Stomach smooth muscle (tissue), 2 donors: ENCODE results near the gene WHRN.

Experiments
- H3K27ac ChIP-seq: one replicate; pipeline ENCODE4 v1.7.0; 2013; ENCODE audit warnings: mild to moderate bottlenecking, low read length, inconsistent platforms
- H3K27me3 ChIP-seq, 2 donors: one replicate each; pipeline ENCODE4 v1.7.0; 2013; ENCODE audit warnings: low read length in 2 of 2; ENCODE audit not compliant: insufficient read depth in 2 of 2, control insufficient read depth in 1 of 2
- H3K36me3 ChIP-seq, 2 donors: one replicate each; pipeline ENCODE4 v1.7.0; 2013; ENCODE audit warnings: low read length in 2 of 2; ENCODE audit not compliant: control insufficient read depth in 2 of 2, insufficient read depth in 2 of 2
- H3K4me1 ChIP-seq: one replicate; pipeline ENCODE4 v1.7.0; 2013; ENCODE audit warnings: low read length; ENCODE audit not compliant: control insufficient read depth, insufficient read depth
- H3K4me3 ChIP-seq, 2 donors: one replicate each; pipeline ENCODE4 v1.7.0; 2013; ENCODE audit warnings: low read length in 2 of 2
- H3K9ac ChIP-seq, 2 donors: one replicate each; pipeline ENCODE4 v1.7.0; 2013; ENCODE audit warnings: low read length in 2 of 2, mild to moderate bottlenecking in 1 of 2
- H3K9me3 ChIP-seq, 2 donors: one replicate each; pipeline ENCODE4 v1.7.0; 2013; ENCODE audit warnings: low read length in 2 of 2; ENCODE audit not compliant: control insufficient read depth in 2 of 2
- donor health status: healthy.
- donor health status: Pancreatic carcinoma.

WHRN gene

DNA sequence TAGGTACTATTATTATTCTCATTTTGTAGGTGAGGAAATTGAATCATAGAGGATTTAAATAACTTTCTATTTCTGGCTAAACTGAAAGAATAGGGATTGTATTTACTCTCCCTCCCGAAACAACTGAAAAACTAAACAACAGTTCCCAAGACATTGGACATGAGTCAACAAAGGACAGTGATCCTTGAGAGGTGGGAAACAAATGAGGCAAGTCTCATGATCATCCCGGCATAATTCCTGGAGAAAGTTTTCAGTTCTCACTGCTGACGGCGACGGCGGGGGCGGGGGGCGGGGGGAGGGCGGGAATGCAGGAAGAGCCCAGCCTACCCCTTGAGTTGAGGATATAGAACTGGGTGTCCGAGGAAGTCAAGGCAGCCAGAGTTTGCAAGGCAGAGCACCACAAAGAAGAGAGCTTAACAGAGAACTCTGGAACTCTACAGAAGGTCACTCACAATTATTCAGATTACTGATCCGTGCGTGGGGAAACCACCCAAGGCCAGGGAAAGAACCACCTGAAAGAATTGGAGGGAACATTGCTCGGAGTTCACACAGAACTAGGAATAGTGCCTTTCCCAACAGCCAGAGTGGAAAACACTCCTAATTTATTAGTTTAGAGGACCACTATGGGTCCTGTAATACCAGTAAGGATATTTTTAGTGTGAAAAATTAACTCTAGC lies 27.4 kb upstream of the WHRN start:
- Histone ChIP-seq H3K9ac (no peak overlapping the region), H3K27ac (no peak overlapping the region), H3K36me3 (no peaks in the 10 kb centered on the region), H3K4me3 (no peak overlapping the region), H3K27me3 (no peaks in the 10 kb centered on the region), H3K9me3 (no peaks in the 10 kb centered on the region), H3K4me1 (no peaks in the 10 kb centered on the region)

DNA sequence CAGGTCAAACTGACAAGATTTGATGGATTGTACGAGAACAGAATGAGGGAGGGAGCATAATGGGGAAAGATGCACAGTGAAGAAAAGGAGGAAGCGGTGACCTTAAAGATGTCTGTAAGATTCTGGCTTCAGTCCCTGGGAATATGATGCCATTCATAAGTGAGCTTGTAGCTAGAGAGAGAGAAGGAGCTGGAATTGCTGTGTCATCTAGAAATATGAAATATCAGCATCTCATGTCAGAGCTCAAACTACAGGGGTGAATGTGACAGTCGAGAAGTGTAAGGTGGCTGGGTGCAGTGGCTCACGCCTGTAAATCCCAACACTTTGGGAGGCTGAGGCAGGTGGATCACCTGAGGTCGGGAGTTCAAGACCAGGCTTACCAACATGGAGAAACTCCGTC lies 24.0 kb upstream of the WHRN start:
- Histone ChIP-seq H3K36me3 (no peaks in the 10 kb centered on the region), H3K9me3 (no peaks in the 10 kb centered on the region), H3K27ac (no peak overlapping the region), H3K4me1 (peaks cover 6% of the 10 kb centered on the region), H3K9ac (no peak overlapping the region), H3K27me3 (no peaks in the 10 kb centered on the region), H3K4me3 (no peak overlapping the region)

DNA sequence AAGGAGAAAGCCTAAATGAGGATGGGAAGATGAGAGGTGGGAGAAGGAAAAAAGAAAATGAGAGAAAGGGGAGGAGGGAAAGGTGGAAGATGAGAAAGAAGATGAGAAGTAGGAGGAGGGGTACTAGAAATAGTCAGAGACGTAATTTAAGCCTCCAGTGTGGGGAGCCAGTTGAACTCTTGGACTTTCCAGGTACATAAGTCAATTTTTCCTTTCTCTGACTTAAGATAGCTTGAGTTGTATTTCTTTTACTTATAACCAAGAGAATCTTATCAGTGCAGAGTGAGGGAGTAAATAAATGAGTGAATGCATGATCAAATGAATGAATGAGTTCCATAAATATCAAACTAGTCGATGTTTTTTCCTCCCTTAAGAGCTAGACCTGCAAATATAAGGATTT lies 21.5 kb upstream of the WHRN start:
- Histone ChIP-seq H3K9me3 (no peaks in the 10 kb centered on the region), H3K27me3 (no peaks in the 10 kb centered on the region), H3K36me3 (no peaks in the 10 kb centered on the region), H3K4me1 (peaks cover 11% of the 10 kb centered on the region), H3K4me3 (no peak overlapping the region), H3K27ac (no peak overlapping the region), H3K9ac (no peak overlapping the region)

DNA sequence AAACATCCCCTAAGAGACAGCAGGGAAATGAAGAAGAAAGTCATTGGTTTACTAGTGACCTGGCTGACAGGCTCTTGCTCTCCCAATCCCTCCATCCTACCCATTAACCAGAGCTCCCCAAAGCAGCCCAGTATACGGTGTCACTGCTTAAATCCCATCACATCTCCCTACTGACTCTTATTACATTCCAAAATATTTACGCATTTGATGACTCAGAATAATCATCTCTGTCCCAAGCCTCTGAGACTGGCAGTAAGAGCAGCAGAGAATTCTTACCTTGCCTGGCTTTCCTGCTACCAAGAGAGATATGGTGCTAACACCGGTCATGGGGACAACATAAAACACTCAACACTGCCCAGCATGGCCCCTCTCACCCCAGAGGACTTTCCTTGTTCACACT lies 20.2 kb upstream of the WHRN start:
- H3K9ac ChIP-seq = no peak overlapping the region
- H3K4me1 ChIP-seq = peaks cover 11% of the 10 kb centered on the region
- H3K27ac ChIP-seq = no peak overlapping the region
- H3K4me3 ChIP-seq = no peak overlapping the region
- no peaks in the 10 kb centered on the region for H3K27me3 ChIP-seq
- H3K9me3 ChIP-seq = no peaks in the 10 kb centered on the region
- H3K36me3 ChIP-seq = no peaks in the 10 kb centered on the region

DNA sequence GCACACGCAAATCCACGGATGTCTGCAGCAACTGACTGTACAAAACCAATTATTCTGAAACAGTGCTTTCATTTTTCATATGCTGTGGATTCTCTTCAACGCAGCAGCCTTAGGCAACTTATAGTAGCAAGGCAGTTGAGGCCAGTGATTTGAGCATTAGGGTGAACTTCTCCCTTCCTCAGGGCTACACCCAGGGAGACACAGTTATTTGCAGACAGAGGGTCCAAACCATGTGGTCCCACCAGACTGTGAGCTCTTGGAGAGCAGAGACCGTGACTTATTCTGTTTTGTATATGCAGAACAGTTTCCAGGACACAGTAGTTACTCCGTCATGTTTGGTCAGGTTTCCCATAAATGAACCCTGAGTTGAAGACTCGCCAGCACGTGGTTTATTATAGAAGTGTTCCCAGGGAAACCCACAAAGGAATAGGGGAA lies 19.0 kb upstream of the WHRN start:
- H3K27me3 ChIP-seq = no peaks in the 10 kb centered on the region
- H3K36me3 ChIP-seq = no peaks in the 10 kb centered on the region
- peak overlapping the region; percentile 38 to 54 for H3K4me3 ChIP-seq
- peak overlapping the region; percentile 74 for H3K27ac ChIP-seq
- no peaks in the 10 kb centered on the region for H3K9me3 ChIP-seq
- peaks cover 11% of the 10 kb centered on the region for H3K4me1 ChIP-seq
- peak overlapping the region; percentile 57 to 66 for H3K9ac ChIP-seq

DNA sequence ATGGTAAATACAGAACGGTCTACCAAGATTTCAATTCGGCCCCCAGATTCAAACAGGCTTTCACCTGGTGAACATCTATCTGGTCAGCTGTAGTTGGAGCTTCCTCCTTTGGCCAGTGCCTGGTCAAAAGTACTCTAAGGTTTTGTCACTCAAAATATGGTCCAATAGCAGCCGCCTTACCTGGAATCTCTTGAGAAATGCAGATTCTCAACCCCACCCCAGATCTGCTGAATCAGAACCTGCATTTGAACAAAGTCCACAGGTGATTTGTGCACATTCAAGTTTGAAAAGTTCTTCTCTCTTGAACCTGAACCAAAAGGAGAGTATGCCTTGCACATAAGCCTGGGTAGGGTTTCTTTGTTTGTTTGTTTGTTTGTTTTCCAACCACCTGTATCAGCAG lies 17.6 kb upstream of the WHRN start:
- Histone ChIP-seq H3K36me3 (no peaks in the 10 kb centered on the region), H3K27ac (no peak overlapping the region), H3K9ac (no peak overlapping the region), H3K27me3 (no peaks in the 10 kb centered on the region), H3K4me1 (peaks cover 11% of the 10 kb centered on the region), H3K4me3 (no peak overlapping the region), H3K9me3 (no peaks in the 10 kb centered on the region)

DNA sequence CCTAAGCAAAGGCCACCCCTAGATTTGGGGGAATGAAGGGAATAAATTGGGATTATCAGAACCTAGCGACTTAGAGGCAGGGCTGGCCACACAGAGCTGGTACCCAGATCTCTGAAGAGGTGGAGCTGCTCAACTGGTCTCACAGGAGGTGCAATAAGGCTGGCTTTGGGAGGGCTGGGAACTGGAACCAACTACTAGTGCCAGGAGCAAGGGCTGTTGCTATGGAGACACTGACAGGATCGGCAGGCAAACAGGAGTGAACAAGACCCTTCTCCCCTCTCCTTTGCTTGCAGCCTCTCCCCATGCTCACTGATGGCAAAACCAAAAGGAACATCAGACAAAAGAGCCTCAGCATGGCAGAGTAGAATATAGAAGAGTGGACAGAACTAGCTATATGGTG lies 17.0 kb upstream of the WHRN start:
- H3K4me1 ChIP-seq = peaks cover 11% of the 10 kb centered on the region
- H3K9me3 ChIP-seq = no peaks in the 10 kb centered on the region
- no peaks in the 10 kb centered on the region for H3K27me3 ChIP-seq
- H3K4me3 ChIP-seq = no peak overlapping the region
- no peak overlapping the region for H3K27ac ChIP-seq
- H3K9ac ChIP-seq = no peak overlapping the region
- no peaks in the 10 kb centered on the region for H3K36me3 ChIP-seq

DNA sequence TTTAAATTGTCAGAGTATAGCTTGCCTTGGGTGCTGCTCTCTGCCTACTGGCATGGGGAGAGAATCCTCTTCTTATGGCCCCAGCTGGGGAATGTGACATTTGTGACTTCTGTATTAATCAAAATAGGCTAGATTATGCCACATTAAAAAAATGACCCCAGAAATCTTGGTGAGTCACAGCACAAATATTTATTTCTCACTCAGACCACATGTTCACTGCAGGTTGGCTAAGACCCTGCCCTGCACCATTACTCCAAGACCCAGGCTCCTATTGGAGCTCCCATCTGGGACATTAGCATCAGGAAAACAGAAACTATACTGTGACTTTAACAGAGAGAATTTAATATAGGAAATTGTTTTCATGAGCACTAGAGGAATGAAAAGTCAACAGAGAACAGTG lies 16.6 kb upstream of the WHRN start:
- peaks cover 11% of the 10 kb centered on the region for H3K4me1 ChIP-seq
- no peak overlapping the region for H3K27ac ChIP-seq
- peaks cover 0 to 2% of the 10 kb centered on the region in 2 donors for H3K27me3 ChIP-seq
- H3K9ac ChIP-seq = no peak overlapping the region
- H3K4me3 ChIP-seq = peak overlapping the region in 1 of 2 donors; percentile 3
- no peaks in the 10 kb centered on the region for H3K9me3 ChIP-seq
- no peaks in the 10 kb centered on the region for H3K36me3 ChIP-seq

DNA sequence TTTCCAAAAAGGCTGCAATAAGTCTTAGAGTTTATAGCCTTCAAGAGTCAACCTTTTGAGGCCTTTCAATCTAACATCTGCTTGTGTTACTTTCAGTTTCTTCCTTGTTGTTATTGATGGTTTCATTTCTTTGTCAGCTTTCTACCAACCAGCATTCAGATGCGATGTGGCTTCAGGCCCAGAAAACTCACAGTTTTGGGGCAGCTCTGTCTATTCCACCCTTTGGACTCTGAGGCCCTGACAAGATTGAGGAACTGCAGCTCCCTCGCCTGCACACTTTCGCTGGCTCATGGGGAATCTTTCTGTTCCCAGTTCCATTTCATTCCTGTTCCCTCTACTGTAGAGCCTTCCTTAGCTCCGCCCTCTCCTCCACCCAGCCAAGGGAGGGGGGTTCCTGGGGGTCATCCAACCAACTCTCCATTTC lies 13.3 kb upstream of the WHRN start:
- H3K4me3 ChIP-seq = no peak overlapping the region
- peaks cover 0 to 4% of the 10 kb centered on the region in 2 donors for H3K27me3 ChIP-seq
- H3K27ac ChIP-seq = no peak overlapping the region
- no peaks in the 10 kb centered on the region for H3K4me1 ChIP-seq
- no peak overlapping the region for H3K9ac ChIP-seq
- H3K36me3 ChIP-seq = no peaks in the 10 kb centered on the region
- H3K9me3 ChIP-seq = no peaks in the 10 kb centered on the region

DNA sequence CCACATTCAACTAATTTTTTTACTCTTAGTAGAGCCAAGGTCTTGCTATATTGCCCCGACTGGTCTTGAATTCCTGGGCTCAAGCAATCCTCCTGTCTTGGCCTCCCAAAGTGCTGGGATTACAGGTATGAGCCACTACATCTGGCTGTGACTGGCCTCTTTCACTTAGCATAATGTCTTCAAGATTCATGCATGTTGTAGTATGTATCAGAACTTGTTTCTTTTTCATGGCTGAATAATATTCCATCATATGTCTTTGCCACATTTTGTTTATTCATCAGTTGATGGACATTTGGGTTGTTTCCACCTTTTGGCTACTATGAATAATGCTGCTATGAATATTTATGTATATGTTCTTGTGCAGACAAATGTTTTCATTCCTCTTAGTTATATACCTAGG lies 12.8 kb upstream of the WHRN start:
- Histone ChIP-seq H3K9me3 (no peaks in the 10 kb centered on the region), H3K9ac (no peak overlapping the region), H3K27ac (no peak overlapping the region), H3K4me3 (no peak overlapping the region), H3K27me3 (peaks cover 0 to 4% of the 10 kb centered on the region in 2 donors), H3K4me1 (no peaks in the 10 kb centered on the region), H3K36me3 (no peaks in the 10 kb centered on the region)

DNA sequence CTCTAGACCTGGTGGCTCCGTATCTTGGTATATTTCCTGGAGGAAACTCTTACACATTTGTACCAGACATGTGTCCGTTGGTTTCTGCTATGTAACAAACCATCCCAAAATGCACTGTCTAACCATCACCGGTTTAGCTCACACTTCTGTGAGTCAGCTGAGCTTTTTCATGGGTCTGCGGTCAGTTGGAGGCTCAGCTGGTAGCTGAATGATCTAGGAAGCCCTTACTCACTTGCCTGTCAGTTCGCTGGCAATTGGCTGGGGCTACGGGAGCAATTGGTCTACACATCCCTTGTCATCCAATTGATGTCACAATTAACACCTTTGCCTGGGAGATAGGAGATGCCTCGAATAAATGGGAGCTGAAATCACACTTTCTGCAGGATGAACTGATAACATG lies 11.6 kb upstream of the WHRN start:
- no peaks in the 10 kb centered on the region for H3K36me3 ChIP-seq
- peaks cover 0 to 4% of the 10 kb centered on the region in 2 donors for H3K27me3 ChIP-seq
- no peak overlapping the region for H3K9ac ChIP-seq
- H3K4me1 ChIP-seq = no peaks in the 10 kb centered on the region
- no peak overlapping the region for H3K4me3 ChIP-seq
- H3K27ac ChIP-seq = no peak overlapping the region
- no peaks in the 10 kb centered on the region for H3K9me3 ChIP-seq
